GM21367 (cell line): ENCODE data around the gene PIAS1.
"Not testable (repeated sequence)": the region's sequence is repeated elsewhere in the genome, so short reads cannot be mapped to it uniquely, and the experiment has no call there.

Experiments
- ATAC-seq: cut with Tn5 transposase; IDR thresholded peaks from one replicate; pipeline ENCODE4 v1.9.1; 2021; ENCODE audit not compliant: unreplicated experiment

The PIAS1 gene

DNA sequence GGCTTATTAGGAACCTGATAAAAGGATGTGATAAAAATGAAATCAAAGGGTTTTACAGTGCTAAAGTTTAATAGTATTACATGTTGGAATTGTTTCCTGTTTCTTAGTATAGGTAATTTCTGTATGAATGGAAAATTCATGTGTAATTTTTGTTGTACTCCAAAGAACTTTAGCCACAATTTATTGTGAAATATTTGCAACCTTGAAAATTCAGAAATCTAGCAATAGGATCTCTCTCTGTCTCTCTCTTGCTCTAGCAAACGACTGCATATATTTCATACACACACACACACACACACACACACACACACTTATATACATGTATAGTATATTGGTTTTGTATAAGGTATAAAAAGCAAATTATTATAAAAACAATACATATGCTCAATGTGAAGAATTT, 59.6 kb downstream of the PIAS1 start:
- no peak for ATAC-seq

DNA sequence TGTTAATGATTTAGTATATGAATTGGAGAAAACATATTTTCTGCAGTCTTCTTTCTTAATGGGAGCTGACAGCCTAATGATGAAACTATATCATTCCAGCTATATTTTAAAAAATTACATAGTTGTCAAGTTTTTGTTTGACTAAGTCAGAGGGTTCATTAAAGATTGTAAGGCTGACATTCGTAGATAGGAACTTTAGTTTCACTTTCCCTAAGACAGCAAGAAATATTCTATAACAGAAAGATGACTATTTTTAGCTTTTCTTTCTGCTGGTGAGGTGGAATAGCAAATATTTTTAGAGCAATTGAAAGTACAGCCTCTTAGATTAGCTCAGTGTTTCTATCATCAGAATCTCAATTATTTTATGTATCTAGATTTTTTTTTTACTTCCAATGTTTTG, 60.2 kb downstream of the PIAS1 start:
- ATAC-seq: no peak

DNA sequence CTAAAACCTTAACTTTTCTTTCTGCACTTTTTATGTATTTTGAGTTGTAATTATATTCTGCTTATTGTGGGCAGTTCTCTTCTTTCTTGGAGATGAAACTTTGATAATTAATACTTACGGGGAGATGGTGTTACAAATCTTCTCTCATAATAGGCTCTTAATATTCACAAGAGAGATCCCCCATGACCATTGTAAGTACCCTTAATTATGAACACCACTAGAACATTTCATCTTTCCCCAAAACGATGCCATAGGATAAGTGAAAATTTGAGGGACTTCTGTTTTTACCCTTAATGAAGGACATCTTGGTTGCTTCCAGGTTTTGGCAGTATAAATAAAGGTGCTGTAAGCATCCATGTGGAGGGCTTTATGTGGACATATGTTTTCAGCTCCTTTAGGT, 60.7 kb downstream of the PIAS1 start:
- ATAC-seq: no peak

DNA sequence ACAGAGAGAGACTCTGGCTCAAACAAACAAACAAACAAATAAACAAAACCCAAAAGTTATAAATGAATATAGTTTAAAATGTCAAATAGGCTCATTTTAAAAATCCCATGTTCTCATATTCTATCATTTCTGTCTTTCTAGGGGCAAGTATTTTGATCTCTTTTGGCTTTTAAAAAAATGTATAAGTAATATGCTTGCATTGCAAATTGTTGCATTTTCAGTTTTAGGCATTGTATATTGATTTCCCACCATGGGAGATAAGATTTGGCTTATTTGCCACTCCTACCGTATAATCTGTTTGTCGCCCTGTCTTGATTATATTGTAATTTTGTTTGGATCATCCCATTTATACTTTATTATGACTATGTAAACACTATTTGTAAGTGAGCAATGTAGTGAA, 70.6 kb downstream of the PIAS1 start:
- ATAC-seq: no peak

DNA sequence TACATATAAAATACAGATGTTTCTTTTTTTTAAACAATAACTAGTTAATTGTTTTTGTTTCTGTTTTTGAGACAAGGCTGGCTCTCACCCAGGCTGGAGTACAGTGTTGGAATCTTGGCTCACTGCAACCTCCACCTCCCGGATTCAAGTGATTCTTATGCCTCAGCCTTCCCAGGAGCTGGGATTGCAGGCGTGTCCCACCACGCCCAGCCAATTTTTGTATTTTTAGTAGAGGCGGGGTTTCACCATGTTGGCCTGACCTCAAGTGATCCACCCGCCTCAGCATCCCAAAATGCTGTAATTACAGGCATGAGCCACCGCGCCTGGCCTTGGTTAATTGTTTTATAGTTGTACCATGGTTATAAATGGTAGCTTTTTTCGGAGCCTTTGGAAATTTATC, 72.3 kb downstream of the PIAS1 start:
- no peak for ATAC-seq

DNA sequence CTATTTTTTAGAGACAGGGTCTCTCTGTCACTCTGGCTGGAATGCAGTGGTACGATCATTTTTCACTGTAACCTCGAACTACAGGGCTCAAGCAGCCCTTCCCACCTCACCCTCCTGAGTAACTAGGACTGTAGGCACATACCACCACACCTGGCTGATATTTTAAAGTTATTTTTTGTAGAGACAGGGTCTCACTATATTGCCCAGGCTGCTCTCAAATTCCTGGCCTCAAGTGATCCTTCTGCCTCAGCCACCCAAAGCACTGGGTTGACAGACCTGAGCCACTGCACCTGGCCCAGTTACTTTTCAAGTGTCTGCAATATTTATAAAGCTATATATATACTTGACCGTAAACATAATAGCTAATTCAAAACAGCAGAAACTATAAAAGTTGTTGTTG, 75.0 kb downstream of the PIAS1 start:
- no peak for ATAC-seq

DNA sequence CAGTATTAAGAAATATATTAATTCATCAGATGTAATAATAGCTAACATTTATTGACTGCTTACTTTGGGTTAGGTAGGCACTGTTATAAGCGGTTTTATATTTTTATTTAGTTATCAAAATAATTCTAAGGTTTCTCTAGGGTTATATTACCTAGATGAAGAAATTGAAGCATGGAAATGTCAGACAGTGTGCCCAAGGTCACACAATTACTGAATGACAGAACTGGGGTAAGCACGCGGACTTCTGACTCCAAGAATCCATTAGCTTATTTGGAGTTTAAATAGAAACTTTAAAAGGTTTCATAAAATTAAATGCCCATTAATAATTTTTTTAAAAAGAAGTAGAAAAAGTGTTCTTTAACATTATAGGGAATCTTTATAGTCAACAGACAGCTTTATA, 76.7 kb downstream of the PIAS1 start:
- ATAC-seq: no peak

DNA sequence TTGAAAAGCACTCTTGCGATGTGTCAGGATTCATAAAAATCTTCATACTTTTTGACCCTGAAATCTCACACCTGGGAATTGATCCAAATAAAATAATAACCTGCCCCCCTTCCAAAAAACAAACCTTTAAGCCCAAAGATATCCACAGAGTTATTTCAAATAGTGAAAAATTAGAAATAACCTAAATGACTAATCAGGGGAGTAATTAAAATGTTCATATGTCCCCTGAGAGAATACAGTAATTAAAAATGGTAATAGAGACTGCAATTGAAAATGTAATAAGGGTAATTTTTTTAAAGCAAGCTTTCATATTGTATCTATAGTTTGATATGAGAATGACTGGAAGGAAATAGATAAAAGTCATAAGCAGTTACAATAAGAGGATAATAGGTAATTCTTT, 83.0 kb downstream of the PIAS1 start:
- ATAC-seq: no peak

DNA sequence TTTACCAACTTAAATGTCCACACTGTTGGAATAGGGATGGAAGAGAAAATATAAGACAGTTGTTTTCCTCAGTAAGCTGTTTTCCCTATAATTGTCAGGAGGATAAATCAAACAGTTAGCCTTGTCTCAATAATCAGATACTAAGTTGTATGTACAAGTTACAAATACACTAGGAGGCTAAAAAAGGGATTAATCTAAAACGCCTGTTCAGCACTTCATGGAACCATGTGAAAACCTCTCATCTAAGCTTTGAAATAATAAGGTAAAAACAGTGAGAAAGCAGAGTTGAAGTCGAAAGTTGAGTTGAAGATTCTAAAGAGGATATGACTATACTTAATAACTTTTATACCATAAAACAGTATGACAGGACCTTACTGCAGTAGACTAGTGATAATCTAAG, 89.0 kb downstream of the PIAS1 start:
- no peak for ATAC-seq

DNA sequence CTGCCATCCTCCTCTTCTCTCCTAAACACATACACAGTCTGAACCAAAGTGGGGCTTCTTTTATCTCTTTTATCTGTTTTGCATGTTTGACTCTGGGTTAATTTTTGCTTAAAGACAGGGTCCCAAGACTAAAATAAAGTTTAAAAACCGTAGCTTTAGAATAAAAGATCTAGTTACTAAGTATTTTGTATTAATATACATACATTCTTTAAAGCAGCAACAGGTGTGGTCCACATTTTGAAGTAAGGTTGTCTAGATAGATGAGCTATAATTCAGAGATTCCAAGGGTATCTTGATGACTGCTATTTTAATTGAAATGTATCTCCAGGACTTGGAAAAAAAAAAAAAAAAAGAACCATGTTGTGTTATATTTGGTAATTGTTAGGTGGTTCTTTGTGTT, 89.7 kb downstream of the PIAS1 start:
- no peak for ATAC-seq

DNA sequence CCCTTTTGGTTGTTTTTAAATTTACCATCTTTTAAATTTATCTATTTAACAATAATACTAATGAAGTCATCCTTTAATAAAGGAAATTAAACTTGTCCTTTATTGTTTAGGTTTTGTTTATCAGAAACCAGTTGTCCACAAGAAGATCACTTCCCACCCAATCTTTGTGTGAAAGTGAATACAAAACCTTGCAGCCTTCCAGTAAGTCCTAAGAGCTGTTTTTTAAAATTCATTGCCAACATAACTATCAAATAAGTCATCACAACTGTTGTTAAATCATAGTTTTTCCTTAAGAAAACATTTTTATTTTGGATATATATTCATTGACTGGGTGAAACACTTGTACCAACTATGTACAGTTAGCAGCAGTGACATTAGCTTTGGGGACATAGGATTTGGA, 91.6 kb downstream of the PIAS1 start:
- ATAC-seq: no peak

DNA sequence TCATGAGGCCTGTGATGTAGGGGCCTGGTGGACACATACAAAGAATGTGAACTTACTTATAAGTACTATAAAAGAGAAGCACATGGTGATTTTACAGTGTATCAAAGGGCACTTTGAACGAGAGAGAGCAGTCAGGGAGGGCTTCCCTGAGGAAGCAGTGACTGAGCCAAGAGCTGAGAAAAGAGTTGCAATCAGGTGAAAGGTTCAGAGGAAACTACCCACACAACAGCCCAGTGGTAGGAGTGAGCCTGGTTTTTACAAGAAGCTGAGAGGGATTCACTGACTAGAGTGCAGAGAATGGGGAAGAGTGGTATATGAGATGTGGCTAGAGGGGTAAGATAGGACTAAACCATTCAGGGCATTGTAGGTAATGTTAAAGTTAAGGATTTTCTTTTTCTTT, 93.9 kb downstream of the PIAS1 start:
- no peak for ATAC-seq

DNA sequence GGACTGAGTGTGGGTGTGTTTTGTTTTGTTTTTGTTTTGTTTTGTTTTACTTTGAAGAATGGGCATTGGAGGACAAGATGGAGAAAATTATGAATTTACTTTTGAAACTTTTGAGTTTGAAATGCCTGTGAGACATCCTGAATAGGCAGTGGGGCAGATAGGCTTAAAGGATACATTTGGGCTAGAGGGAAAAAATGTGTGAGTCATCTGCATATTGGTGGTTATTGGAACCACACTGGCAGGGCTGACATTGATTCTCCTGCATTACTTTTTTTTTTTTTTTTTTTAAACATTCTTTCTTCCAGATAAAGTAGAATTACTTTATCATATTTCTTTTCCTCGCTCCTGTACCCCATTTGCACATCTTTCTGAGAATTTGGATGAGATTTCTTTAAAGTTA, 94.9 kb downstream of the PIAS1 start:
- ATAC-seq: no peak

DNA sequence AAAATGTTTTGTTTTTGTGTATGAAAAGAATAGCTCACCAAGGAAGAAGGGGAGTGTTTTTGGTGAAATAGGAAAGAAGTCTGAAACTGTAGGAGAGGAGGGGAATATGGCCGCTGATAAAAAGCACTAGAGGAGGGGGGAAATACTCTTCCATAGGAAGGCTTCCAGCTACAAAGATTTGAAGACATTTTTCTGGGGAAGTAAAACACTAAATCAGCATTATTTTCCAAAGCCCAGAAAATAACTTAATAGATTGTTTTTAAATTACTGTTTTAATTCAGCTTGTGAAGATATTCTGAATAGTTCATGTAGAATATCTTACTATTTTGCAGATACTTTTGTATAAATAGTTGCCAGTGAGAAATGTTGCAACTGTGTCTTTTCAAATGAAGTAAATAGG, 96.1 kb downstream of the PIAS1 start:
- no peak for ATAC-seq

DNA sequence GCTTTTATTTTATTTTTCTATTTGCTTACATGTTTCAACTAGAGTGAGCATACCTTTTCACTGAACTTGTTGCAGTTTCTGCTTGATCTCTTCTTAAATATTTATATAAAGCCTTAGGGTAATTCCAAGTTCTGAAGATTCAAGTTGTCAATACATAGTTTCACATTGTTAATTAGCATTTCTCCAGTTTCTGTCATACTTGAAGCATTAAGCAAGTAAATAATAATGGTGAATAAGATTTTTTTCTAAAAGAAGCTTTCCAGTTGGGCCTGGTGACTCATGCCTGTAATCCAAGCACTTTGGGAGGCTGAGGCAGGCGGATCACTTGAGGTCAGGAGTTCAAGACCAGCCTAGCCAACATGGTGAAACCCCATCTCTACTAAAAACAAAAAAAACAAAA, 97.2 kb downstream of the PIAS1 start:
- no peak for ATAC-seq

DNA sequence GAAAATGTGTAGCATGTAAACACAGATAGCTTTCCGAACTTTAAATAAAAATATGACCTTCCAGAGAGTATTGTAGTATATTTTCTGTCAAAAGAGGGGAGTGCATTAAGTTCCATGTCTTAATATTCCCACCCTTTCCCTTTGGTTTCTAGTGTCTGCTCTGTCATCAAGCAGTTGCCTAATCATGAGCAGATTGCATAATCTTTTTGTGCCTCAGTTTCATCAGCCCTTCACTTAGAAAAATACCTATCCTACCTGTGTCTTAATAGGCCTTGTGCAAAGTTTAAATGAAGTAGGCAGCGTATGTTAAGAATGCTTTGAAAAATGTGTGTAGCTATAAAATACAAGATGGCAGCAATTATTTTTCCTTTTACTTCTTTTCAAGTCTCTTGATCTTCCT, 98.2 kb downstream of the PIAS1 start:
- no peak for ATAC-seq

DNA sequence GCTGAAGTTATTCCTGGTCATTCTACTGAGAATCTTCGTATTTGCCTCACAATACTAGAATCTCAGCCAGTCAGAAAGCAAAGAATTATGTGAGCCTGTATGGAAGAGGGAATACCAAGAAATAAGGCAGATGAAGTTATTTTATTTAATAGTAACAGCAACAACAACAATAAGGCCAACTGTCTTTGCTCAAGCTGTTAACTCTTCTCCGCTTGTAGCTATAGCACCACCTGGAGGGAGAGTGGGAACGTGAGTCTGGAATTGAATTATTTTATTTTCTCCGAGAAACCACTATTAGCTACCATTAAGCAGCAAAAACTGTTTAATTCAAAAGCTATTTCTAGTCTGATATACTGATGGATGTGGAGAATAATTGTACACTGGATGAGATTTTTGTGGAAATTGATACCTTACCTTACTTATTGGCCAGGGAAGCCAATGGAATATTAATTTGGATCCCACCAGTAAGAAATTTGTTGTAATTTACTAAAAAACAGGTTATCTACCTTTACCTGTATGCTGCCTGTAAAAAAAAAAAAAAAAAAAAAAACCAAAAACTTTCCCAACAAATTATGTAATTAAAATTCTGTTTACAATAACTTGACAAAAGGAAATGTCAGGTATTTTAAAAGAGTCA, 100.9 kb downstream of the PIAS1 start:
- ATAC-seq: no peak

DNA sequence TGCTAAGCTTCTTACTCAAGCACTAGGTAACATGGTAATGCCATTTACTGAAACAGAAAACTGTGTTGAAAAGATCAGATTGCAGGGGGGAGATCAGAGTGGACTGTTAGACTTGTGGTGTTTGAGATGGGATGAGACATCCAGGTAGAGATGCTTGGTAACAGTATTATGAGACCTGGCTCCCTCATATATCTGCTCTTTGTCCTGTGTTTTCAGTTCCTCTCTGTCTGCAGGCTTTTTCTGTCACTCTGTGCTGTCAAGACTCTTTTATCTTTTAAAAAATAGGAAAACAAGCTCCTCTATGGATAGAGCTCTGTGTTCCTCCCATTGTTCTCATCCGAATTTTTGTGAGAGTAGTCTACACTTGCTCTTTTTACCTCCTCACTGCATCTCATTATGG, 103.0 kb downstream of the PIAS1 start:
- ATAC-seq: no peak

DNA sequence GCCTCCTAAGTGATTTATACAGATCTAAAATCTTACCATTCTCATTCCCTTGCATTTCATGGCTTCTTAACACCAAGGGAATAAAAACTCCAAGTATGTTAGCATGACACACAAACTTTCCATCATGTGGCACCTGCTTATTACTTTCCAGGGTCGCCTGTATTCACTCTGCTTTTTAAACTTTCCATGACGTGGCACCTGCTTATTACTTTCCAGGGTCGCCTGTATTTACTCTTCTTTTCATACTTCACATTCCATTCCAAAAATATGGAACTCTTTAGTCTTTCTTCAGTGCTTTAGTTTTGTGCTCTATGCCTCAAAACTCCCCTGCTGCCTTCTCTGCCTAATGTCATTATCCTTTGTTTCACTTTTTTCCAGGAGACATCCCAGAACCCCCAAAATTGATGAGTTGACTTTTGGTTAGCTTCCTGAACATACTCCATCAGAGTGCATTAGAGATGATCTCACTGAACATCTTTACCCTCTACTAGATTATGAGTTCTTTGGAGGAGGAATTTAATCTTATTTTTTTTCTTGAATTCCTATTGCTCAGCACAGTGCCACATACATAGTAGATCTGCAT, 104.0 kb downstream of the PIAS1 start:
- no peak for ATAC-seq

DNA sequence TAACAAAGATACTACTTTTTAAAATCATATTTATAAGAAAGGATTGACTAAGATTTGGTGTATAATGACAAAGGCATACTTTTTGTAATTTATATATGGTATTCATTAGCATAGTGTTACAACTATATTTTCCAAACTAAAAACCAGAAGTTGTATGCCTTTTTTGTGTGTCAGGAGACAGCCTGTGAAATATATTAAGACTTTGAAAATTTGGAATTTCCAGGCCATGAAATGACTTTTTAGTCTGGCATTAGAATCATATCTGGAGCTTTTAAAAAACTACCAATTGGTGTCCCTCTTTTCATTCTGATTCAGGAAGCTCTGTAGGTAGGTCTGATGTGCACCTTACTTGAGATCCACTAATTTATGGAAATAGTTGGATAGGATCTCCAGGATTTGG, 109.1 kb downstream of the PIAS1 start:
- no peak for ATAC-seq

DNA sequence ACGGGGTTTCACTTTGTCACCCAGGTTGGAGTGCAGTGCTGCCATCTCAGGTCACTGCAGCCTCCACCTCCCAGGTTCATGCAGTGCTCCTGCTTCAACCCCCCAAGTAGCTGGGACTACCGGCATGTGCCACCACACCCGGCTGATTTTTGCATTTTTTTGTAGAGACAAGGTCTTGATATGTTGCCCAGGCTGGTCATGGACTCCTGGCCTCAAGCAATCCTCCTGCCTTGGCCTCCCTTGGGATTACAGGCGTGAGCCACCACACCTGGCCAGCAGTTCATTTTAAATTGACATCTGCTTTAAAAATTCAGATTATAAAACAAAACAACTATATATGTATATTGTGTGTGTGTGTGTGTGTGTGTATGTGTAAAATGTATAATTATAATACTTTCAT, 112.7 kb downstream of the PIAS1 start:
- ATAC-seq: no peak

DNA sequence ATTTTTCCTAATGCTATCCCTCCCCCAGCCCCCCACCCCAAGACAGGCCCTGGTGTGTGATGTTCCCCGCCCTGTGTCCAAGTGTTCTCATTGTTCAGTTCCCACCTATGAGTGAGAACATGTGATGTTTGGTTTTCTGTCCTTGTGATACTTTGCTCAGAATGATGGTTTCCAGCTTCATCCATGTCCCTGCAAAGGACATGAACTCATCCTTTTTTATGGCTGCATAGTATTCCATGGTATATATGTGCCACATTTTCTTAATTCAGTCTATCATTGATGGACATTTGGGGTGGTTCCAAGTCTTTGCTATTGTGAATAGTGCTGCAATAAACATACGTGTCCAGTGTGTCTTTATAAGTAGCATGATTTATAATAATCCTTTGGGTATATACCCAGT, 117.9 kb downstream of the PIAS1 start:
- ATAC-seq: not testable (repeated sequence)

DNA sequence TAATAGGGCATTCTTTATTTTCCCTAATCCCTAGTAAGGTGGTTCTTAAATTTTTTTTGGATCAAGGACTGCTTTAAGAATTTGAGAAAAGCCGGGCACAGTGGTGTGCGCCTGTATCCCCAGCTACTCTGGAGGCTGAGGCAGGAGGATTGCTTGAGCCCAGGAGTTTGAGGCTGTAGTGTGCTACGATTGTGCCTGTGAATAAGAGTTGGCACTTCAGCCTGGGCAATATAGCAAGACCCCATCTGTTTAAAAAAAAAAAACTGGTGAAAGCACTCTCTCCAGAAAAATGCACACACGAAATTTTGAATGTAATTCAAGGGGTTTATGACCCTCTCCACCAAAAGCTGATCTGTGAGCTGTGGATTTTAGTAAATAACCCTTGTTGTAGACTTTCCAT, 119.0 kb downstream of the PIAS1 start:
- no peak for ATAC-seq
